ENCODE results near the gene C2orf92.
"Not testable (repeated sequence)": the region's sequence is repeated elsewhere in the genome, so short reads cannot be mapped to it uniquely, and the experiment has no call there.

C2orf92 gene

GRCh38 chr2:97660044-97660774 is 9.3 kb upstream of the C2orf92 start:
- no peak for DNase-seq (ENCODE audit: low read depth, low spot score)

- DNase-seq (ENCODE audit: low read depth, low spot score) = no peak
Observed at GRCh38 chr2:97660775-97661389, 8.6 kb upstream of the C2orf92 start.

DNA sequence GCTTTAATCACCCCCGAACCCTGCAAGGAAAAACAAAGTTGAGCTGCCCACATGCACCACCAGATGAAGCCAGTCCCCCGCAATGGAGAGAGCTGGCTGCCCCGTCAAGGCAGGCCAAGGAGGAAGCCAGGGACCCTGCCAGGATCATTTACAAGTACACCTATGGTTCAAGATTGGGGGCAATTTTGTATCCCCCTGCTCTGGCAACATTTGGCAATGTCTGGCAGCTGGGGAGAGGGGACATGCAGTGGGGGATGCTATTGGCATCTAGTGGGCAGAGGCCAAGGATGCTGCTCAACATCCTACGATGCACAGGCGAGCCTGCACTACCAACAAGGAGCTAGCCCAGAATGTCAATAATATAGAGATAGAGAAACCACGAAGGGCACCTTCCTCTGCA is 7.6 kb upstream of the C2orf92 start:
- DNase-seq (ENCODE audit: low read depth, low spot score) = no peak

DNA sequence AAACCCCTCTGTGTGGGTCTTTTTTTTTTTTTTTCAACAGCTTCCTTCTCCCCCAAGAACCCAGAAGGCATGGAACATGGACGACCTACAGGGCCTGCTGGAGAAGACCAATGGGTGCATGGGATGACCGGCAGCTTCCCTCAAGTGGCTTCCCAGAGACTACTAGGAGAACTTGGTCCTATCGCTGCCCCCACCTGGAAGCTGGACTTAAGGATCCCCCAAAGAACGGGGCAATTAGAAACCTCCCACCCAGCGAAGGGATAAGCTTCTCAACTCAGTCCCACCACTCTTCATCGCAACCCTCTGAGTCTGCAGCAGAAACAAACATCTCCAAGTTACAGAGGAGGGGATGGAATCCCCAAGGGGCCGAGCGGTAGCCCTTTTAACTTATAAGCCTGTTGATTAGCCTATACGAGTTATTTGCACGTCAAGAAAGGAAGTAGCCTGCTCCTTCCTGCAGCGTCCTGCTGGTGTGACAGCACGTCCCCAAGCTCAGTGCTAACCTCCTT is 7.1 kb upstream of the C2orf92 start:
- no peak for DNase-seq (ENCODE audit: low read depth, low spot score)

DNA sequence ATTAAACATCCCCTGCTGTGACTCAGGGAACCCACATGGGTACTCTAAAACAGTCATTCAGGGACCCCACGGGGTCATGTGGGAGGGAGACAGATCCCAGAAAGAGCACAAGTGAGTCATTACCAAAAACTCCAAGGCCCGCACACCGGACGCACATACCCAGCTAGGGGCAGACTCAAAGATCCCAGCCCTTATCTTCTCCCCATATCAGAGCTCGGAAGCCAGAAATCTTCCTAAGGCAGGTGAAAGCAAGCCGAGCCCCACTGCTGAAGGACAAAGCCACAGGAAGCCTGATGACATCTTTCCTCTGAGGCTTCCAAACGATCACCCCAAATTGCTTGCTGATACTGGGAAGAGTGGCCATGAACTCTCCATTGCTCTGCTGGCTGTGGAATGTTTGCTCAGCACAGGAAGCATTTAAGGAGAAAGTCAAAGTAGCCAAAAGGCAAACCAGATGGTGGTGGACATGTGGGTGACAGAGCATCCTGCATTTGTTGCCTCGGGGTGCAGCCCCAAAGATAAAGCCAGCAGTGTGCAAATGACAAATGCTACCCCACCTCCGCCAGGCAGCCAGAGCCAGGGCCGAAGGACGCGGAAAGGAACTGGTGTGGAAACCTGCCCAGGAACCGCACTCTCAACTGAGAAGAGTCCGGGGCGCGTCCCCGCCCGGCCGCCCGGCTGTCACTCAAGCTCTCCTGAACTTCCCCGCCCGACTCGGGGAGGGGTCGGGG is 6.5 kb upstream of the C2orf92 start:
- peak; percentile 67 for DNase-seq (ENCODE audit: low read depth, low spot score)

DNA sequence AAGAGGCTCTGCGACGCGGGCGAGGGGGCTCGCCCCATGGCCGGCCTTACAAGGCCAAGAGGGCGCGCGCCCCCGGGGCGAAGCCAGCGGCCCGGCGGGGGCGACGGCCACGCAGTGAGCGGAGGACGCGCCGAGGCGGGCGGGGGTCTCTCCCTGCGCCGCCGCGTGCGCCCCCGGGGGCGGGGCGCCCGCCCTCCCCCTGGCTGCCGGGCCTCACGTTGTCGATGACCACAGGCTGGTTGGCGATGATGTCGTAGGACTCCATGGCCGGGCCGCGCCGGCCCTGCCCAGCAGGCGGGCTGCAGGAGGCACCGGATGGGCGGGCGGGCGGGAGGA is 5.9 kb upstream of the C2orf92 start:
- DNase-seq (ENCODE audit: low read depth, low spot score) = no peak

- DNase-seq (ENCODE audit: low read depth, low spot score) = peak; percentile 94
Observed at GRCh38 chr2:97663962-97664635, 5.4 kb upstream of the C2orf92 start, which contains the start of gene ACTR1B. ACTR1B (minus strand) TSS chr2:97664044; CDS start chr2:97663890, 154 bp downstream.

GRCh38 chr2:97664636-97664970 is 4.9 kb upstream of the C2orf92 start:
- DNase-seq (ENCODE audit: low read depth, low spot score) = no peak

DNA sequence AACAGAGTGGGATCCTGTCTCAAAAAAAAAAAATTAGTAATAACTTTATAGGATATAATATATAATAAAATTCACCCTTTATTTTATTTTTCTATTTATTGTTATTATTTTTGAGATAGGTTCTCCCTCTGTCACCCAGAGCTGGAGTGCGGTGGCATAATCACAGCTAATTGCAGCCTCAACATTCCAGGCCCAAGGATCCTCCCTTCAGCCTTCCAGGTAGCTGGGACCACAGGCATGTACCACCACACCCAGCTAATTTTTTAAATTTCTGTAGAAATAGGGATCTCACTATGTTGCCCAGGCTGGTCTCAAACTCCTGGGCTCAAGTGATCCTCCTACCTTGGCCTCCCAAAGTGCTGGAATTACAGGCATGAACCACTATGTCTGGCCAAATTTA is 958 bp downstream of the C2orf92 start:
- no peak for DNase-seq (ENCODE audit: low read depth, low spot score)

DNA sequence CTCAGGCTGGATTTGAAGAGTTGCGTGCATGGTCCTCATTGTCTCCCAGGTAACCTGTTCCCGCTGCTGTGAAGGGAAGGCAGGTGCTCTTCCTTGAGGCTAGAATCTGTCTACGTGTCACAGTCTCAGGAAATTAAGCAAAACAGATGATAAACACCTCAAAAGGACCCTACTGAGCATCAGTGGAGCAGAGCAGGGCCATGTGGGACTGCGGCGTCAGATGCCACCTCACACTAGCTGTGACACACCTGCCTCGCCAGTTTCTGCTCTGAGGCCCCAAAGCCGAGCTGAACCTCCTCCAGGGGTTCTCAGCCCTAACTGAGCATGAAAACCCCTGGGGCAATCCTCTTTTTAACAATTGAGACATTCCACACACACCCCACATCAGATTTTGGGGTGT is 2.0 kb downstream of the C2orf92 start:
- no peak for DNase-seq (ENCODE audit: low read depth, low spot score)

DNA sequence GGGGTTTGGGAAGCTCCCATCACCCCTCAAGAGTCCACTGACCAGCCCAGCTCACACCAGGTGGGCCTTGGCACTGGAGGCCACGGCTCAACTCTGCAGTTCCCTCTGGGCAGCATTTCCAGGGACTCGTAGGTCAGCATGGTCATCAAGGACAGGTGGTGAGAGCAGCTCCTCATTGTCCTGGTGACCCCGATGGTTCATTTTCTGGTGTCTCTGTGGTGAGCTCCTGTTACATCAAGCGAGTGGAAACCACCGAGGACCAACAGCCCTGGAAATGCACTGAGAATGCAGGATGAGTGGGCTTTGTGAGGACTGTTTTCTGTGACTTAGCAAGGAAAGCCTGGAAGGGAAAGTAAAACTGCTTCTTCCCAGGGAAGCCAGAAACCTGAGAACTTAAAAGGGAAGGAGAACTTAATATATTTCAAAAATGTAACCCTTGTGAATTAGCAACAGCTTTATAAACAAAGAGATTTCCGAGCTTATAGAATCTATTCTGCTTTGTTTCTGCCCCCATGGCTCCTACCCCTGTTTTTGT is 3.2 kb downstream of the C2orf92 start:
- not testable (repeated sequence) for DNase-seq (ENCODE audit: low read depth, low spot score)

DNA sequence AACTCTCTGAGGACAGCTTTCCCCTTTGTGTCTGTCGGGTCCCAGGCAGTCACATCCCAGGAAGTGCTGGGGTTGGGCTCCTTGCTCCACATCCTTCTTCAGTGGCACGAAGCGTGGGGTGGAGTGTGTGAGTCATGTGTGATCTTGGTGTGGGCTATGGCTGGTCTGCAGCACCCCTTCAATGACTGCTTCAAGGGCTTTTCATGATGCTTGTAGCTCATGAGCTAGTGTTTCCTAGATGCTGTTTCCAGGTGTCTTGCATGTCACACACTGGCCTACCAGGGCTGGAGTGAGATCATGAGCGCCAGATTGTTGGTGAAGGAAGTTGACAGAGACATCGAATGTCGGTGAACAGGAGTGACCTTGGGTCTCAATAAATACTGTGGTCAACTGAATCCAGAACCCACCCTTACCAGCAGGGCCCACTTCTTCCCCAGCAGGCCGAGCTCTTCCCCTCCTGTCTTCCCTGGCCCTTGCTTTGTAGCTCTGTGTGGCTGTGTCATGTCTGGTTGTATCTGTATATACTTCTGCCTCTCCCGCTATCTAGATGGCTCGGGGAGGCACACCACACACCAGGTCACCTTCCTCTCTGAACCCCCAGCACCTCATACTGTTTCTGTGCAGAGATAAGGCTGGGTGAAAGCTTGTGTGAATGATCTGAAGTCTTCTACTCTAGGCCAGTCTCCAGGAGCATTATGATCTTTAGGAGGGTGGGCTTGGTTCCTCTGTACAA is 3.8 kb downstream of the C2orf92 start:
- DNase-seq (ENCODE audit: low read depth, low spot score) = no peak

GRCh38 chr2:97673915-97674283 is 4.4 kb downstream of the C2orf92 start:
- no peak for DNase-seq (ENCODE audit: low read depth, low spot score)

DNA sequence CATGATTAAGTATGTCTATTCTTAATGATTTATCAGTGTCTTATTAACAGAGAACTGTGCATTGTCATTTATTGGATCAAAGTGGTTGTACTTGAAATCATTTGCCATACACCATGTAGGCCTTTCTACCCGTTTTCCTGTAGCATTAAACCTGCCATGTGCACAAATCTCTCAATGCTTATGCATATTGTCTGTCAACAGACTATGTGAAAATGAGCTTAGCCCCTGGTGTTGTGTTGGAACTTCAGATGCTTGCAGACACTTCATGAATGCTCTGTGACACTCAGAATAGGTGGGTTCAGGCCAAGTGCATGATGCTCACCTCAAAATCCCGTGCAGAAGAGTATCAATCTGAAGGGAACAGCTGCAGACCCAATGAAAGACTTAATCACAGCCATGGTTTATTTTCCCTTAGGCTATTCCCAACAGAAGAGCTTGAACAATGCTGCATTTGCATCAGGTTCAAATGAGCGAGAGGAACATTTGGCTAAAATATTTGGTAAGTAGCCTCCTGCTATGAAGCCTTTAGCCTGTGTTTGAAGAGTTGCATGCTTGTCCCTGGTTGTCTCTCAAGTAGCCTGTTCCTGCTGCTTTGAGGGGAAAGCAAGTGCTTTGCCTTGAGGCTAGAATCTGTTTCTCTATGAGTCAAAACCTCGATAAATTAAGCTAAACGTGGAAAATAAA is 6.1 kb downstream of the C2orf92 start:
- DNase-seq (ENCODE audit: low read depth, low spot score) = no peak

DNA sequence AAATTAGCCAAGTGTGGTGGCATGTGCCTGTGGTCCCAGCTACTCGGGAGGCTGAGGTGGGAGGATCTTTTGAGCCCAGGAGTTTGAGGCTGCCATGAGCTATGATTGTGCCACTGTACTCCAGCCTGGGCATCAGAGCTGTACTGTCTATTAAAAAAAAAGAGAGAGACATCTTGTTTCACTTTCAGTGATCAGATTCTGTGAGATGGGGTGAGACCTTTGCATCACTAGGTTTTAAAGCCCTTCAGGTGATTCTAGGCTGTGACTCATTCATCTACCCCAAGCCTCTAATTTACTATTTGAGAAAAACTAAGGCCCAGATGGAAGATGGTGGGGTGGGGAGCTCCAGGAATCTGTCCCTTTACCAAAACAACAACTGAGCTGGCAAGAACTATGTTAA is 7.1 kb downstream of the C2orf92 start:
- no peak for DNase-seq (ENCODE audit: low read depth, low spot score)

- DNase-seq (ENCODE audit: low read depth, low spot score) = no peak
Observed at GRCh38 chr2:97677480-97677879, 8.0 kb downstream of the C2orf92 start.

DNA sequence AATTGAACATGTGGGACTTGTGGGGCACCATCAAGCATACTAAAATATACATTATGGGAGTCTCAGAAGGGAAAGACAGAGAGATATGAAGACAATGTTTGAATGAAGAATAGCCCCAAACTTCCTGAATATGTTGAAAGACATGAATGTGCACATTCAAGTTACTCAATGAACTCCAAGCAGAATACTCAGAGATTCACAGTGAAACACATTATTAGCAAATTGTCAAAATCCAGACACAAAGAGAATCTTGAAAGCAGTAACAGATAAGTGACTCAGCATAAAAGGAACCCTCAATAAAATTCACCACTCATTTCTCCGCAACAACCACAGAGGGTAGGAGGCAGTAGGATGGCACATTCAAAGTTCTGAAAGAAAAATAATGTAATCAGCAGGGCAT is 8.8 kb downstream of the C2orf92 start:
- no peak for DNase-seq (ENCODE audit: low read depth, low spot score)

GRCh38 chr2:97687235-97687634 is 17.7 kb downstream of the C2orf92 start:
- DNase-seq (ENCODE audit: low read depth, low spot score) = not testable (repeated sequence)

- DNase-seq (ENCODE audit: low read depth, low spot score) = no peak
Observed at GRCh38 chr2:97688062-97688827, 18.7 kb downstream of the C2orf92 start.

DNA sequence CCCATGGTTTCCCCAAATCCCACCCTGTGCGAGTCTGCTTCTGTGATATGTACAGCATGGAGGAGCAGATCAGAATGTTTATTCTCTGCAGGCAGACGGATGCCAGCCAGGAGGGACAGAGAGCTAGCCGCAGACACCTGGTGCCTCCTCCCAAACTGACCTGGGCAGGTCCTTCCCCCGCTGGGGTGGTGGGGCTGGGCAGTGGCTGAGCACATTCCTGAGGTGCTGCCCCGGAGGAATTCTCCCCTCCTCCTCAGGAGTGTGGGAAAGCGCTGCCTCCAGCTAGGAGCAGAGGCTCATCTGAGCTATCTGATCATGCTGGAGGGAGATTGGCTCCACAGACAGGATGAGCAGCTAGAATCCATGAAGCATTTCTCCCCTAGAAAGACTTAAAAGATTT is 21.7 kb downstream of the C2orf92 start:
- no peak for DNase-seq (ENCODE audit: low read depth, low spot score)
